HL-60/S4 (cell line): ENCODE data around the gene CDCA8.
"Not testable (repeated sequence)": the region's sequence is repeated elsewhere in the genome, so short reads cannot be mapped to it uniquely, and the experiment has no call there.

Experiments used
- in situ Hi-C: fragments of 300-500 bp; cut with MboI; formaldehyde crosslinking; loops from 2 replicates; pipeline ENCODE4 v1.14.3; 2022; ENCODE audit warnings: low sequenced_read_pairs

Gene CDCA8

DNA sequence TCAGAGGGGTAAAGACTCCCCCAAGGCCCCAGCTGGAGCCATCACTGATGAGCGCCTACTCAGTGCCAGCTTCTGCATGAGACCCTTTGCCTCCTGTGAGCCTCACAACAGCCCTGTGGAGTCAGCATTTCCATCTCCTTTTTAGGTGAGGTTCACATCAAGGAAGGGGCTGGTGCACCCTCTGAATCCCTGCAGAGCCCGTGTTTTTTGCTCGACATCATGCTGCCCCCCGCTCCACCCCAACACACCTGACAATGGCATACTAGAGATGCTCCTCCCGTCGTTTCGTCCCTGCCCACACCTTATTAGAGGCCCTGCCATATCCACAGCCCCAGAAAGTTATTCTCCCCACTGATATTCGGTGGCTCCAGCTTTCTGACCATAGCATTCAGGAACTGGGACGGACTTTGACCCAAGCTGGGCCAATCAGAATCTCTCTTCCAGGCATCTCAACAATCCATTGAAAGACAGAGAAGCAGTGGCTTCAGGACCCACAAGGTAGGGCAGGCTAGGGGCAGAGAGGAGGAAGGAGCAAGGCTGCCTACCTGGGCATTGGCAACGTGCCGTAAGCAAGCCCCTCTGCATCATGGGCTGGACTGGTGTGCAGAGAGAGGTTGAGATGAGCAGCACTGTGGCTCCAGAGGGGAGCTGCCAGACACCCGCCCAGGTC is 39.9 kb downstream of the CDCA8 start:
- in situ Hi-C loops, result no loop called here

DNA sequence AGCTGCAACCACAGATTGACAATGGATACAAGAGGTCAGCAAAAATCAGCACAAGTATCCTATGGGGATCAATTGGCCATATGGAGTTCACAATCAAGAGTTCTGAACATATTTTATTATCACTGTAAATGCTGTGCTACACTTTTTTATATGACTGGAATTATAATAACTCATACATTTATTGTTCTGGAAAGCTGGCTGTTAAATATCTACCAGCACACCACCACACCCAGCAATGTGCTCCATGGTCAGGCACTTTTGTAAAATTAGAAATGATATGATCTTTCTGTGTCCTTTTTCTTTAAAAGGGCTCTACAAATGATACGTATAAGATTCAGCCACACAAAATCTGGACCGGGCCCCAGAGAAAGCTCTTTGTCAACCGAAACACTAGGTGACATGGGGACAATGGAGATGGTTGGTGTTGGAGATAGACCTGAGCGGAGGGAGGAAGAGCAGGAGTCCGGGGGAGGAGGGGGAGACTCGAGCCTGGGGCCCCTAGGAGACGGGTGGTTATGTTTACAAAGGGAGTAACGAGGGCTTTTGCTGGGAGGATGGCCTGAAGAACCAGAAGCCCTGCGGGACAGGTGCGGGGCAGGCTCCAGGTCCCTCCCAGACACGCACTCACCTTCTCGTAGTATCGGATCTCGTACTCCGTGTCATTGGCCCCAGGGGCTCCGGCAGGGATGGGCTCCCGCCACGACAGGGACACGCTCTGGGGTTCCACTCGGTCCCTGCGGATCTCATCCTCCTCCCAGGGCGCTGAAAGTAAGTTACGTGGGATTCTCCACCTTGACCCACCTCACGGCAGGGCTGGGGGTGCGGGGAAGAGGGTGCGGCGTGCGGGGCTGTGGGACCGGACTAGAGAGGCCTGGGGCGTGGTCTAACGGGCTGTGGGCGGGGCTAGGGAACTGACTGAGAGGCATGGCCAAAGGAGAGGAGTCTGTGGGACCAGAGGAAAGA is 42.6 kb downstream of the CDCA8 start:
- in situ Hi-C loops, result no loop called here

DNA sequence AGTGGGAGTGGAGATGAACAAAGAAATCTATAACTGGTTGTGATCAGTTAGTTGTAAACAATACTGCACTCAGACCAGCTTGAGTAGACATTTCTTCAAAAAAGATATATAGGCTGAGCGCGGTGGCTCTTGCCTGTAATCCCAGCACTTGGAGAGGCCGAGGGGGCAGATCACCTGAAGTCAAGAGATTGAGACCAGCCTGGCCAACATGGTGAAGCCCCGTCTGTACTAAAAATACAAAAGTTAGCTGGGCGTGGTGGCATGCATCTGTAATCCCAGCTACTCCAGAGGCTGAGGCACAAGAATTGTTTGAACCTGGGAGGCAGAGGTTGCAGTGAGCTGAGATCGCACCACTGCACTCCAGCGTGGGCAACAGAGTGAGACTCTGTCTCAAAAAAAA is 45.7 kb downstream of the CDCA8 start:
- in situ Hi-C loops, result not testable (repeated sequence)

DNA sequence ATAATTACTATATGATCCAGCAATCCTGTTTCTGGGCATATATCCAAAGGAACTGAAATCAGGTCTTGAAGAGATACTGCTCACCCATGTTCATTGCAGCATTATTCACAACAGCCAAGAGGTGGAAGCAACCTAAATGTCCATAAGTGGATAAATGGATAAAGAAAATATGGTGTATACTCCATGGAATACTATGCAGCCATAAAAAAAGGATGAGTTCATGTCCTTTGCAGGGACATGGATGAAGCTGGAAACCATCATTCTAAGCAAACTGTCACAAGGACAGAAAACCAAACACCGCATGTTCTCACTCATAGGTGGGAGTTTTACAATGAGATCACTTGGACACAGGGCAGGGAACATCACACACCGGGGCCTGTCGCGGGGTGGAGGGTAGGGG is 46.3 kb downstream of the CDCA8 start:
- in situ Hi-C loops, result not testable (repeated sequence)

DNA sequence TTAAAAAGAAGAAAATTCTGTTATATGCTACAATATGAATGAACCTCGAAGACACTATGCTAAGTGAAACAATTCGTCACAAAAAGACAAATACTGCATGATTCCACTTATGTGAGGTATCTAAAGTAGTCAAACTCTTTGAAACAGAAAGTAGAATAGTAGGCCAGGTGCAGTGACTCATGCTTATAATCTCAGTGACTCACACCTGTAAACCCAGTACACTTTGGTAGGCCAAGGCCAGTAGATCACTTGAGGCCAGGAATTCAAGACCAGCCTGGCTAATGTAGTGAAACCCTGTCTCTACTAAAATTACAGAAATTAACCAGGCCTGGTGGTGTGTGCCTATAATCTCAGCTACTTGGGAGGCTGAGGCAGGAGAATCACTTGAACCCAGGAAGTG is 46.9 kb downstream of the CDCA8 start:
- in situ Hi-C loops, result no loop called here

DNA sequence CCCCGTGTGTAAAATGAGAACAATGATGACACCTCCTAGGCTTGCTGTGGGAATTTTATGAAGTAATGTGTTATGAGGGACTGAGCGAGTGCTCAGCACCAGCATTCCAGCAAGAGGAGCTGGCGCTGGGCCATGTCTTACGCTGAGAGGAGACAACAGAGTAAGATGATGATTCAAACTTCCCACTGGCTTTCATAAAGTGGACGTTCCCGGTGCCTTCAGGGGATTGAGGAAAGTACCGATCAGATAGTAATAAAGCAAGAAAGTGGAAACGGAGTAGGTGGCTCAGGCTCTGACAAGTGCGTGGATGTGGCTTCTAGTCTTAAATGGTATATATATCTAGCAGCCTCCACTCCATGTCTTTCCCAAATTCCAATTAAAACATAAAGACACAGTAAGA is 48.8 kb downstream of the CDCA8 start:
- in situ Hi-C loops, result no loop called here

DNA sequence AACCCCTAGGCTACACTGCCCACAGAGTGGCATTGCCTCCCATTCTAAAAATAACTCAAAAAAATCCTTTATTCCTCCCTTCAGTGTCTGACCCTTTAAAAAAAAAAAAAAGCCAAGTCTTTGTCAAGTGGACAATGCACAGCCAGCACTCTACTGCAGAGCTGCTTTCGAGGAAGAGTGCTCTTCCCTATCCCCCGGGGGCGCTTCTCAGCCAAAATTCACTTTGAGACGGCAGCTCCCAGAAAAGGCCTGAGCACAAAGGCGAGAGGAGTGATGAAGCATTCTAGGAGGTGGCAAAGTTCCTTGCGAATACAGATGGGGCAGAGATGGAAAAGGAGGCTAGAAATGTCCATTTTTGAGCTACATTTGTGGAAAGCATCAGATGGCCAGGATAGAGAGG is 49.3 kb downstream of the CDCA8 start:
- in situ Hi-C loops, result no loop called here

DNA sequence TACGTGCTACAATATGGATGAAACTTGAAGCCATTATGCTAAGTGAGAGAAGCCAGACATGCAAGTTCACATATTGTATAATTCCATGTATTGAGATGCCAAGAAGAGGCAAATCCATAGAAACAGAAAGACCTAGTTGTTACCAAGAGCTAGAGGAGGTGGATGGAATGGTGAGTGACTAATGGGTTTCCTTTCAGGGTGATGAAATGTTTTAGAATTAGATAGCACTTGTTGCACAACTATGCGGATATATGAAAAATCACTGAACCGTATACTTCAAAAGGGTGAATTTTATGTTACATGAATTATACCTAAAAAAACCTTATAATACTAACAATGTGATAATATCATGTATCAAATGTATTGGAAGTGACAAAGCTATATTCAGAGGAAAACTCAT is 54.5 kb downstream of the CDCA8 start:
- in situ Hi-C loops, result no loop called here

DNA sequence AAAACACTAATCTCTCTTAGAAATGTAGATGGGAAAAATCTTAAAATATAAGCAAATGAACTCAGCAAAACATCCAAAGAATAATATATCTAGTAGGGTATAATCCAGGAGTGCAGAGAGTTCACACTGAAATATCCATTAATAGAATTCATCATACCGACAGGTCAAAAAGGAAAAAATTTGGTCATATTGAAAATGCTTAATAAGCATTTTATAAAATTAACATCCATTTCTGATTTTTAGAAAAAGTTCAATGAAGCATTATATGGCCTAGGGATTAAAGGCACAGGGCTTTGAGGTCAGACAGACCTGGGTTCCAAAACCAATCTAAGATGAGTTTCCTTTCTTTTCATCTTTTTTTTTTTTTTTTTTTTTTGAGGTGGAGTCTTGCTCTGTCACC is 56.2 kb downstream of the CDCA8 start:
- in situ Hi-C loops, result no loop called here

DNA sequence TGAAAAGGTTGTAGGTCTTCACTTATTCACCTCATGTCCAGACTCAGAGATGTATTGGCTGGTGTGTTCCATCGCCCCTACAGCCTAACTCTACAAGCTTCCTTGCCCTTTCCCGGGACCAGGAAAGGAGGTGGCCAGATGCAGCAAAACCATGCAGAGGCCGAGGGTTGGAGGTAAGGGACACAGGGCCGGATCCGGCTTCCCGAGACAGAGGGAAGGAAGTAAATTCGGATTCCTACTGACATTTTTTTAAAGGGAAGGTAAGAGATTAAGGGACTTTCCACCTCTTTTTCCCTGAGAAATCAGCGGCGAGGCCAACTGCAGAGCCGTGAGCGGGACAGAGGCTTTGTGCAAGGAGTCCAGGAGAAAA is 59.9 kb downstream of the CDCA8 start:
- in situ Hi-C loops, result no loop called here

DNA sequence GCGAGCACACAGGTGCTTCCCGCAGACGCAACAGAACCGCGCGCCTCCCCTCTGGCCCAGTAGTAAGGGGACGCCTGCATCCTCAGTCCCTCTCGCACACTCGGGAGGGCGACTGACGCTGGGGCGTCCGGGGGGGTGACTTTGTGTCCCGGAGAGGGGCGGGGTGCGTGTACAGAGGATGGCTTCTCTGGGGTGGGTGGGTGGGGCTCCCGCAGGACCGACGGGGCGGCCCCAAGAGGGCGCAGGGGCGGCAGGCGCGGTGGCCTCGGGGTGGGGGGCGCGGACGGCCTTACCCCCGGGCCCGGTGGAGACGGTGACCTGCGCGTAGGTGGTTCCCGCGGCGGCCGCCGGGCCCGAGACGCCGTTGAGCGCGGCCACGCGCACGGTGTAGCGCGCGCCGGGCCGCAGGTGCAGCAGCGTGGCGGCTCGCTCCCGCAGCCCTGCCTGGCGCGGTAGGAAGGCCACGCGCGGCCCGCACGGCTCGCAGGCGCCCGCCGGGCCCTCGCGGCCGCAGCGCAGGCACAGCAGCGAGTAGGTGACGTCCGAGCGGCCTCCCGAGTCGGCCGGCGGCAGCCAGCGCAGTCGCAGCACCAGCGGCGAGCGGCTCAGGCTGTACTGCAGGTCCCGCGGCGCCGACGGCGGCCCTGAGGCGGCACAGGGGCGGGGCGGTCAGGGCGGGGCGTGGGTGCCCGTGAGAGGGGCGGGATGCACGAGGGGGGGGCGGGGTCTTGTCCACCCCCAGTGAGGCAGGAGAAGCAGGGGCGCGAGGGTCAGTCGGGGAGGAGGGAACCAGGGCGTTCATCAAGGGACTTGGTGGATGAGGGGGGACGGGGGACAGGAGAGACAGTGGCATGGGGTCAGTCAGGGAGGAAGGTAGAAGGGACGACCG is 60.5 kb downstream of the CDCA8 start:
- in situ Hi-C loops, result no loop called here

DNA sequence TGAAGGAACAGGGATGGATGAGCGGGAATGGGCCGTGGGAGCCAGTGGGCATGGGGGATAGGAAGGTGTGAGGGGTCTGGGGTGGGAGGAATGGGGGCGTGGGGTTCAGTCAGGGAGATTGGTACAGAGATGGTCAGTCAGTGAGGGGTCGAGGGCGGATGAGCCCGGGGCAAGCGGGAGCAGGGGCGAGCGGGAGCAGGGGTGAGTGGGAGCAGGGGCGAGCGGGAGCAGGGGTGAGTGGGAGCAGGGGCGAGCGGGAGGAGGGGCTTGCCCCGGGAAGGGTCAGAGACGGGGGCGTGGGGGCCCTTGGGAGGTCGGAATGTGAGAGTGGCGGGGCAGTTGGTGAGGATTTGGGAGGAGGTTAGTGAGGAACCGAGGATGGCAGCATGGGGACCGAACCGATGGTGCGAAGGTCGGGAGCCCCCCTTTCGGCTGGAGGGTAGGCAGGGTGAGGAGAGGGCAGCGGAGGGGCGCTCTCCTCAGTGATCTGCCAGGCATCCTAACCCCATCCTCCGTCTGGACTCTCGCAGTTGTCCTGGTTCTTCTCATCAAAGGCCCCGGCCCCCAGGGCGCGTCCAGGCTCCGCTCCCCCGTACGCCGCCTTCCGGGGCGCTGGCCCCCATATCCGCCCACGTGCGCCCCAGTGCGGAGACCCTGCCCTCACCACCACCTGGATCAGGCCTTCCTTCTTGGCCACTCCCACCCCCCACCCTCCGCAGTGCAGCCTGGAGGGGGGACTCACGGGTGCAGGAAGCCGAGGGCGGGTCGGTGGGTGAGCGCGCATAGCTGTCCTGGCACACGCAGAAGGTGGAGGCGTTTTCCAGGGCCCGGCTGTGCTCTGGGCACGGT is 61.4 kb downstream of the CDCA8 start:
- in situ Hi-C loops, result no loop called here

DNA sequence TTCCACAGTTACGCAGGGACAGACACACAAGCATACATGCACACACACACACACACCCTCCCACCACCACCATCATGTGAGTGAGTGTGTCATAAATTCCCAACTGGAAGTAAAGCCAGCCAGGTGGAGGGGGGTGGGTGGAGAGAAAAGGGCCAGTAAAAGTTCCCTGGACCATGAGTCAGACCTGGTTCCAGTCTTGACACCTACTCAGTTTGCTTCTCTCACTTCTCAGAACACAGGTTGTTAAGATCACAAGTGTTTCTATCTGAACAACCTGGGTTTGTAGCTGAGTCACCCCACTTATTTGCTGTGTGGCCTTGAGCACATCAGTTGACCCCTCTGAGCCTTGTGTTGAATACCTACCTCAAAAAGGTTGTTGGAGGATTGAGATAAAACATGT is 63.0 kb downstream of the CDCA8 start:
- in situ Hi-C loops, result no loop called here

DNA sequence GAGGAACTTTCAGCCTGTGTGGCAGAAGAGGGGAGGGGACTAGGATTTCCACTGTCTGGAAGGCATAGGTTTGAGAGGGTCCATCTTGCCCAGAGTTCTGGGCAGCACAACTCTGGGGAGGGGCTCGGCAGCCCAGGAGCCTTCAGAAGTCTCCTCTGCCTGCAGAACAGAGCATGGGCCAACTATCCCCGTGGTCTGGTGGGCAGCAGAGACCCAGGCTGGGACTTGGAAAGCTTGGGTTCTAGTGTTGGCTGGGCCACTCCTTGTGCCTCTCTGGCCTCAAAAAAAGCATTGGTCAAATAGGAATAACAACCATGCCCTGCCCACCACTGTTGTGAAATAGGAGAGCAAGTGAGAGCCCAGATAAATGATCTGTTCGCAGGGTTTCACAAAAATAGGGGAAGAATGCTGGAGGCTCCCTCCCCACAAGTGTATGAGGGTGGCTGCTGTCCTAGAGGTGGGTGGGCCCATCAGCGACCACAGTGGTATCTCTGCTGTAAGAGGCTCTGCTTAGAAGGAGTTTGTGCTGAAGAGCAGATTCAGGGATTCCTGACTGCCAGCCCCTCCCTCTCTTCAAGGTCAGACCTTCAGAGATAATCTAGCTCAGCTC is 63.7 kb downstream of the CDCA8 start:
- in situ Hi-C loops, result no loop called here
